K562 (cell line): Measurements from ENCODE around the gene ZFR2. TPM values are rescaled to one million over a fixed set of nuclear protein-coding genes. Genes with fewer than 3 reads are reported as not detected.

Experiments
- ATAC-seq: fragments of 200-7000 bp; cut with Tn5 transposase; 3 replicates; pipeline ENCODE4 v1.9.1; 2020; ENCODE audit warnings: moderate library complexity
- BruUV-seq: library from RNA; stranded (reverse); fragments of 400-500 nt; replicated peaks from 2 replicates; lab custom pipeline; 2021; lab: Mats Ljungman, UMichigan
- CTCF ChIA-PET: fragments of 300-600 bp; formaldehyde crosslinking; extraction: SDS; loops from one replicate; lab custom pipeline; 2021; ENCODE audit warnings: low intra/inter-chr PET ratio; lab: Yijun Ruan, JAX
- POLR2A ChIA-PET: fragments of 300-600, 350-650 bp; sonication (Branson Sonifier 250); formaldehyde crosslinking; extraction: SDS; loops from one replicate; lab custom pipeline; 2021; ENCODE audit warnings: antibody characterized with exemption, inconsistent platforms; lab: Yijun Ruan, JAX
- DNase-seq, 4 experiments: peaks; one replicate each; pipeline versions ENCODE4 v3.0.0 to v3.0.0-alpha.2; 2011 to 2018; ENCODE audit warnings: low spot score in 3 of 4, mixed read lengths in 3 of 4; ENCODE audit errors: extremely low read depth in 1 of 4
- FAIRE-seq: peaks from 2 replicates; lab custom pipeline; 2011; peaks lifted over from hg19 to GRCh38; lab: Jason Lieb, UNC
- H2AFZ ChIP-seq: 2 replicates; pipeline ENCODE4 v1.6.0; 2011; ENCODE audit warnings: low read depth, low read length, control low read depth, inconsistent platforms
- H3K27ac ChIP-seq: fragments of 200-600 bp; 3 replicates; pipeline ENCODE4 v1.8.0; 2011; ENCODE audit warnings: low read depth, mild to moderate bottlenecking, control low read depth, inconsistent platforms, low read length, moderate library complexity, mixed read lengths; ENCODE audit errors: extremely low read depth
- H3K27me3 ChIP-seq, 2 experiments: fragments of 300-600 bp in 1 of 2; 2 replicates in 1 of 2; 3 replicates in 1 of 2; pipeline versions ENCODE4 v1.6.0 to v1.8.0; 2011; ENCODE audit warnings: inconsistent platforms in 2 of 2, low read length in 2 of 2, mild to moderate bottlenecking in 1 of 2, mixed read lengths in 1 of 2, moderate library complexity in 1 of 2; ENCODE audit not compliant: control insufficient read depth in 2 of 2, insufficient read depth in 2 of 2
- H3K36me3 ChIP-seq: fragments of 300-600 bp; 3 replicates; pipeline ENCODE4 v1.8.0; 2011; ENCODE audit warnings: mild to moderate bottlenecking, low read length, inconsistent platforms; ENCODE audit not compliant: control insufficient read depth, insufficient read depth
- H3K4me1 ChIP-seq, 2 experiments: fragments of 200-600 bp in 1 of 2; replicated peaks in 1 of 2; 2 replicates in 1 of 2; 3 replicates in 1 of 2; pipeline versions ENCODE4 v1.5.1 to v1.8.0; 2011; ENCODE audit warnings: inconsistent platforms in 2 of 2, low read length in 2 of 2, mild to moderate bottlenecking in 1 of 2, mixed read lengths in 1 of 2, moderate library complexity in 1 of 2; ENCODE audit not compliant: control insufficient read depth in 2 of 2, insufficient read depth in 2 of 2
- H3K4me2 ChIP-seq: 2 replicates; pipeline ENCODE4 v1.6.1; 2011; ENCODE audit warnings: low read length, control low read depth, inconsistent platforms, mixed read lengths; ENCODE audit not compliant: insufficient read depth
- H3K4me3 ChIP-seq: fragments of 200-600 bp; sonication (generic), shearing (Covaris generic); 2 replicates; pipeline ENCODE4 v1.5.1; 2016; ENCODE audit warnings: control low read depth, inconsistent platforms
- H3K79me2 ChIP-seq: fragments of 200-600 bp; 3 replicates; pipeline ENCODE4 v1.8.0; 2011; ENCODE audit warnings: low read length, inconsistent platforms; ENCODE audit not compliant: control insufficient read depth, insufficient read depth
- H3K9ac ChIP-seq, 2 experiments: 2 replicates each; pipeline versions ENCODE4 v1.6.0 to v1.6.1; 2011; ENCODE audit warnings: low read depth in 2 of 2, low read length in 2 of 2, control low read depth in 1 of 2, inconsistent platforms in 1 of 2, mild to moderate bottlenecking in 1 of 2, mixed read lengths in 1 of 2; ENCODE audit not compliant: insufficient read depth in 1 of 2
- H3K9me1 ChIP-seq: one replicate; pipeline ENCODE4 v1.6.0; 2011; ENCODE audit warnings: inconsistent platforms, mild to moderate bottlenecking, low read length, moderate library complexity; ENCODE audit not compliant: control insufficient read depth, insufficient read depth
- H3K9me3 ChIP-seq: replicated peaks from 2 replicates; pipeline ENCODE4 v1.5.1; 2011; ENCODE audit warnings: low read depth, low read length, inconsistent platforms; ENCODE audit not compliant: control insufficient read depth, insufficient read depth
- H4K20me1 ChIP-seq: replicated peaks from 2 replicates; pipeline ENCODE4 v1.6.1; 2011; ENCODE audit warnings: low read length, inconsistent platforms, mixed read lengths; ENCODE audit not compliant: control insufficient read depth, insufficient read depth
- FOXP1 ChIP-seq: sonication (generic); formaldehyde crosslinking; IDR thresholded peaks from 2 replicates; pipeline ENCODE4 v1.8.0; 2022; ENCODE audit warnings: mild to moderate bottlenecking, missing genetic modification reagents
- MEF2D ChIP-seq: conservative IDR thresholded peaks from 2 replicates; pipeline ENCODE4 v1.6.1; 2016; ENCODE audit warnings: low read depth, missing genetic modification characterization, missing compliant biosample characterization
- SREBF1 ChIP-seq: fragments of 150-350 bp; IDR thresholded peaks from 2 replicates; pipeline ENCODE4 v1.6.1; 2014; ENCODE audit warnings: antibody characterized with exemption, low read depth, low read length, borderline replicate concordance
- SRSF3 ChIP-seq: fragments of 200-400 bp; formaldehyde crosslinking; IDR thresholded peaks from 2 replicates; pipeline ENCODE4 v1.6.1; 2016; ENCODE audit warnings: mild to moderate bottlenecking, low read length, moderate library complexity; ENCODE audit not compliant: insufficient read depth
- ZNF121 ChIP-seq: sonication (generic); formaldehyde crosslinking; conservative IDR thresholded peaks from 2 replicates; pipeline ENCODE4 v1.8.0; 2022; ENCODE audit warnings: missing genetic modification reagents
- ZNF253 ChIP-seq: fragments of 250-450 bp; sonication (Bioruptor Pico); conservative IDR thresholded peaks from 2 replicates; pipeline ENCODE4 v1.6.1; 2021; ENCODE audit warnings: mild to moderate bottlenecking
- WGBS: fragments of 100-300 bp; shearing (Covaris generic); methylation state at CpG from one replicate; pipeline ENCODE4 v1.1.6; 2016; ENCODE audit warnings: low coverage, mixed read lengths; ENCODE audit not compliant: insufficient coverage; ENCODE audit errors: missing lambda C conversion rate; 5-methylcytosine and 5-hydroxymethylcytosine counted together
- in situ Hi-C: fragments of 300-500 bp; cut with MboI; formaldehyde crosslinking; loops from 4 replicates; pipeline ENCODE4 v1.15.0; 2018; ENCODE audit warnings: inconsistent platforms, mixed read lengths
- intact Hi-C: fragments of 100-400 bp; cut with micrococcal nuclease; formaldehyde crosslinking; loops from 2 replicates; pipeline ENCODE4 v1.14.2; 2022
- polyA plus RNA-seq, 8 experiments: library from polyadenylated mRNA; depleted of rRNA in 4 of 8; stranded (reverse) in 5 of 8; unstranded in 3 of 8; fragments of >200 nt; fragmentation: Nextera tagmentation in 2 of 8; fragmentation: Illumina TruSeq in 1 of 8; extraction: Ambion mirVana in 2 of 8; extraction: Trizol in 1 of 8; gene quantifications; 2 replicates each; pipeline versions ENCODE4 v1.2.1 to v1.2.3, GENCODE V29; 2011 to 2014; ENCODE audit warnings: inconsistent platforms in 1 of 8, missing spikeins in 1 of 8
- total RNA-seq, 7 experiments: library from RNA; depleted of rRNA in 6 of 7; stranded (reverse); fragments of >200 nt in 6 of 7; fragmentation: Illumina TruSeq in 2 of 7; extraction: Trizol in 2 of 7; gene quantifications; 2 replicates each; pipeline versions ENCODE4 v1.2.1 to v1.2.3, GENCODE V29; 2011 to 2021; ENCODE audit warnings: low replicate concordance in 1 of 7
- TF ChIP-seq, protein P1 (sequence below): fragments of 450-650 bp; formaldehyde crosslinking; IDR thresholded peaks from 2 replicates; pipeline ENCODE4 v1.4.0; 2022; ENCODE audit warnings: mild to moderate bottlenecking, moderate library complexity
- TF ChIP-seq, protein P2 (sequence below): fragments of 250-450 bp; sonication (Bioruptor Pico); IDR thresholded peaks from 2 replicates; pipeline ENCODE4 v1.5.0; 2020; ENCODE audit warnings: mild to moderate bottlenecking
- TF ChIP-seq, protein P3 (sequence below): fragments of 250-450 bp; sonication (Bioruptor Pico); IDR thresholded peaks from 2 replicates; pipeline ENCODE4 v1.6.1; 2021; ENCODE audit warnings: mild to moderate bottlenecking
- TF ChIP-seq, protein P4 (sequence below), 2 experiments: fragments of 450-650 bp in 1 of 2; IDR thresholded peaks; 2 replicates each; pipeline ENCODE4 v1.6.1; 2011 to 2017; ENCODE audit warnings: low read depth in 2 of 2, antibody characterized with exemption in 1 of 2, borderline replicate concordance in 1 of 2, low read length in 1 of 2, mild to moderate bottlenecking in 1 of 2, mixed read lengths in 1 of 2; ENCODE audit not compliant: control insufficient read depth in 1 of 2

ZFR2 gene
- total and polyA plus RNA-seq, 9 of the 15 experiments (the other 6 are each of a cell fraction or from before 2014, with no cell fraction given): 0.03 to 0.59 (median 0.07) TPM; not detected in 6

DNA sequence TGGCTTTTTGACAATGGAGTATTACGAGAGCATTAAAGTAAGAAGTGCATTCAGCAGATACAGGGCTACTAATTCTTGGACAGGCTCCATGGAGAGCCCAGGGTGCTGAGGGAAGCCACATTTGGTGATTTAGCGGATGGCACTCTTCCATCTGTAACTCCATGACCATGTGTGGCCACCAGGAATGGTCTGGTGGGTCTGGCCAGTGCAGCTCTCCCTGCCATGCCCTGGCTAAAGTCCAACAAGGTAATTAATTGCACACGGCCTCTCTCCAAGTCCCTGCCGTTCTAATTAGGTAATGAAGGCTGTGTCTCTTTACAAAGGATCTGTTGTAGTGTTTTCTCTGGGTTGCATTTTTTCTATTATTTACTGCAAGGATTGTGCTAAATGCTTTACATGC lies 4.3 kb upstream of the ZFR2 start (continued):
- TF ChIP-seq FOXP1 (CRISPR knock-in tag): no peak
- TF ChIP-seq SRSF3: no peak
- no peak for TF ChIP-seq ZNF253 (CRISPR knock-in tag)

DNA sequence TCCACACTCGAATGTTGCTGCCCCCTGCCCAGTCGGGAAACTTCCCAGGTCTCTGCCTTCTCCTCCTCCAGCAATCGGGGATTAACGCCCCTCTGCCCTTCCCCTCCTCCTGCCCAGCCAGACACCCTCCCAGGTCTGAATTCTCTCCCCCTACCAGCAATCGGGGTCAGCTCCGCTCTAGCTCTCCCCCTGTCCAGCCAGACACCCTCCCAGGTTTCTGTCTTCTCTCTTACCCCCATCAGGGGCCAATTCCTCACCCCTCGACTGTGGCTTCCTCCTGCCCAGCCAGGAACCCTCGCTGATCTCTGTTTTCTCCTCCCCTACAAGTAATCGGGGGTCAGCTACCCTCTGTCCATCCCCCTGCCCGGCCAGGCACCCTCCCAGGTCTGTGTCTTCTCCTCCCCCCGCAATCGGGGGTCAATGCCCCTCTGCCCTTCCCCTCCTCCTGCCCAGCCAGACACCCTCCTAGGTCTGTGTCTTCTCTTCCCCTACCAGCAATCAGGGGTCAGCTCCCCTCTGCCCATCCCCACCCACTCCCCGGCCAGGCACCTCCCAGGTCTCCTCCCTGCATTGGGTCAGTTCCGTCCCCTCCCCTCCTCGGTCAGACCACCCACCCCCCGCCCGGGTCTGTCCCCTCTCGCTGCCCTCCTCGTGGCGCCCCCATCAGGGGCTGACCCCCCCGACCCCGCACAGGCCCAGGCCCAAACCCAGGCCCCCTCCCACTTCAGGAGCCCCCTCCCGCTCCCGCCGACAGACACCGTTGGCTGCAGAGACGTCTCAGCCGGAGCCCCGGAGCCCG lies 668 bp downstream of the ZFR2 start:
- CTCF ChIA-PET: no interaction called here
- H3K27ac ChIP-seq: no peak overlapping the region
- no peak overlapping the region for H3K4me2 ChIP-seq
- in situ Hi-C loops: no loop called here
- no peaks in the 10 kb centered on the region for H4K20me1 ChIP-seq
- H3K27me3 ChIP-seq: peaks cover 49 to 51% of the 10 kb centered on the region in 2 experiments
- no peaks in the 10 kb centered on the region for H3K79me2 ChIP-seq
- no peak overlapping the region for H2AFZ ChIP-seq
- TF ChIP-seq, protein P1, sequence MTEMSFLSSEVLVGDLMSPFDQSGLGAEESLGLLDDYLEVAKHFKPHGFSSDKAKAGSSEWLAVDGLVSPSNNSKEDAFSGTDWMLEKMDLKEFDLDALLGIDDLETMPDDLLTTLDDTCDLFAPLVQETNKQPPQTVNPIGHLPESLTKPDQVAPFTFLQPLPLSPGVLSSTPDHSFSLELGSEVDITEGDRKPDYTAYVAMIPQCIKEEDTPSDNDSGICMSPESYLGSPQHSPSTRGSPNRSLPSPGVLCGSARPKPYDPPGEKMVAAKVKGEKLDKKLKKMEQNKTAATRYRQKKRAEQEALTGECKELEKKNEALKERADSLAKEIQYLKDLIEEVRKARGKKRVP (CRISPR knock-in tag): no peak
- TF ChIP-seq, protein P2, sequence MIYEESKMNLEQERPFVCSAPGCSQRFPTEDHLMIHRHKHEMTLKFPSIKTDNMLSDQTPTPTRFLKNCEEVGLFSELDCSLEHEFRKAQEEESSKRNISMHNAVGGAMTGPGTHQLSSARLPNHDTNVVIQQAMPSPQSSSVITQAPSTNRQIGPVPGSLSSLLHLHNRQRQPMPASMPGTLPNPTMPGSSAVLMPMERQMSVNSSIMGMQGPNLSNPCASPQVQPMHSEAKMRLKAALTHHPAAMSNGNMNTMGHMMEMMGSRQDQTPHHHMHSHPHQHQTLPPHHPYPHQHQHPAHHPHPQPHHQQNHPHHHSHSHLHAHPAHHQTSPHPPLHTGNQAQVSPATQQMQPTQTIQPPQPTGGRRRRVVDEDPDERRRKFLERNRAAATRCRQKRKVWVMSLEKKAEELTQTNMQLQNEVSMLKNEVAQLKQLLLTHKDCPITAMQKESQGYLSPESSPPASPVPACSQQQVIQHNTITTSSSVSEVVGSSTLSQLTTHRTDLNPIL (CRISPR knock-in tag): no peak
- TF ChIP-seq MEF2D (tag): no peak
- TF ChIP-seq, protein P3, sequence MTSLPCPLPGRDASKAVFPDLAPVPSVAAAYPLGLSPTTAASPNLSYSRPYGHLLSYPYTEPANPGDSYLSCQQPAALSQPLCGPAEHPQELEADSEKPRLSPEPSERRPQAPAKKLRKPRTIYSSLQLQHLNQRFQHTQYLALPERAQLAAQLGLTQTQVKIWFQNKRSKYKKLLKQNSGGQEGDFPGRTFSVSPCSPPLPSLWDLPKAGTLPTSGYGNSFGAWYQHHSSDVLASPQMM (CRISPR knock-in tag): no peak
- no peak for TF ChIP-seq SREBF1
- TF ChIP-seq ZNF121: no peak
- TF ChIP-seq, protein P4, sequence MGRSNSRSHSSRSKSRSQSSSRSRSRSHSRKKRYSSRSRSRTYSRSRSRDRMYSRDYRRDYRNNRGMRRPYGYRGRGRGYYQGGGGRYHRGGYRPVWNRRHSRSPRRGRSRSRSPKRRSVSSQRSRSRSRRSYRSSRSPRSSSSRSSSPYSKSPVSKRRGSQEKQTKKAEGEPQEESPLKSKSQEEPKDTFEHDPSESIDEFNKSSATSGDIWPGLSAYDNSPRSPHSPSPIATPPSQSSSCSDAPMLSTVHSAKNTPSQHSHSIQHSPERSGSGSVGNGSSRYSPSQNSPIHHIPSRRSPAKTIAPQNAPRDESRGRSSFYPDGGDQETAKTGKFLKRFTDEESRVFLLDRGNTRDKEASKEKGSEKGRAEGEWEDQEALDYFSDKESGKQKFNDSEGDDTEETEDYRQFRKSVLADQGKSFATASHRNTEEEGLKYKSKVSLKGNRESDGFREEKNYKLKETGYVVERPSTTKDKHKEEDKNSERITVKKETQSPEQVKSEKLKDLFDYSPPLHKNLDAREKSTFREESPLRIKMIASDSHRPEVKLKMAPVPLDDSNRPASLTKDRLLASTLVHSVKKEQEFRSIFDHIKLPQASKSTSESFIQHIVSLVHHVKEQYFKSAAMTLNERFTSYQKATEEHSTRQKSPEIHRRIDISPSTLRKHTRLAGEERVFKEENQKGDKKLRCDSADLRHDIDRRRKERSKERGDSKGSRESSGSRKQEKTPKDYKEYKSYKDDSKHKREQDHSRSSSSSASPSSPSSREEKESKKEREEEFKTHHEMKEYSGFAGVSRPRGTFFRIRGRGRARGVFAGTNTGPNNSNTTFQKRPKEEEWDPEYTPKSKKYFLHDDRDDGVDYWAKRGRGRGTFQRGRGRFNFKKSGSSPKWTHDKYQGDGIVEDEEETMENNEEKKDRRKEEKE (IDR thresholded peaks at IDR 0.05; ENCODE audit: borderline replicate concordance in 1 of 2, control insufficient read depth in 1 of 2, low read depth in 2 of 2, low read length in 1 of 2): no peak
- FAIRE-seq: no peak
- H3K4me1 ChIP-seq: peaks cover 0 to 11% of the 10 kb centered on the region in 2 experiments; a peak in 2 of 5 replicates
- POLR2A ChIA-PET: no interaction called here
- 0 out of 2 replicates have a peak, but pooled peaks cover 3% of the 10 kb centered on the region for H3K9me3 ChIP-seq
- no TSS peak for BruUV-seq
- no peak overlapping the region for H3K4me3 ChIP-seq
- intact Hi-C loops: no loop called here
- no peak for ATAC-seq
- no peaks in the 10 kb centered on the region for H3K36me3 ChIP-seq
- no peak overlapping the region for H3K9ac ChIP-seq
- no peaks in the 10 kb centered on the region for H3K9me1 ChIP-seq
- WGBS: 30% methylated on average over 13 of the region's 30 CpGs
- DNase-seq: no peak
